GM12801 (cell line): ENCODE data around the gene SRSF3.

ENCODE experiments used
- TF ChIP-seq, protein P1 (sequence below): IDR thresholded peaks from one replicate; pipeline ENCODE4 v1.5.1; 2011; ENCODE audit warnings: control low read depth; ENCODE audit not compliant: insufficient read length; ENCODE audit errors: extremely low read depth

SRSF3 gene

DNA sequence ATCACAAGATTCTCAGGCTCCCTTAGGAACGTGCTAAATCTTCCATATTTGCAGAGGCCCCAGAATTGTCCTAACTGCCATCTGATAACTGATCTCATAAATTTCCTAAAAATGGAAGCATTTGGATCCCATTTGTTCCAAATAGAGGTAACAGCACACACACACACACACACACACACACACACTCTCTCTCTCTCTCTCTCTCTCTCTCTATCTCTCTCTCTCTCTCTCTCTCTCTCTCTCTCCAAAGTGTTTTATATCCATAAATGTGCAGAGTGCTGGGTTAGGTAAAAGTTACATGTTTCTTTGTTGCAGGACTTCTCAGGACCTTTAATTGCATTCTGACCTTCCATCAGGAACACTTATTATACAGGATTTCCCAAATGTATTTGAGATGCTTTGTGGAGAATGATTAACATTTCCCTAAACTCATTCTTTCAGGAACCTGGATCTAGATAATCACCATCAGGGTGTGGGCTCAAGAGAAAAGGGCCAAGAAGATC lies 38.4 kb upstream of the SRSF3 start:
- TF ChIP-seq, protein P1, sequence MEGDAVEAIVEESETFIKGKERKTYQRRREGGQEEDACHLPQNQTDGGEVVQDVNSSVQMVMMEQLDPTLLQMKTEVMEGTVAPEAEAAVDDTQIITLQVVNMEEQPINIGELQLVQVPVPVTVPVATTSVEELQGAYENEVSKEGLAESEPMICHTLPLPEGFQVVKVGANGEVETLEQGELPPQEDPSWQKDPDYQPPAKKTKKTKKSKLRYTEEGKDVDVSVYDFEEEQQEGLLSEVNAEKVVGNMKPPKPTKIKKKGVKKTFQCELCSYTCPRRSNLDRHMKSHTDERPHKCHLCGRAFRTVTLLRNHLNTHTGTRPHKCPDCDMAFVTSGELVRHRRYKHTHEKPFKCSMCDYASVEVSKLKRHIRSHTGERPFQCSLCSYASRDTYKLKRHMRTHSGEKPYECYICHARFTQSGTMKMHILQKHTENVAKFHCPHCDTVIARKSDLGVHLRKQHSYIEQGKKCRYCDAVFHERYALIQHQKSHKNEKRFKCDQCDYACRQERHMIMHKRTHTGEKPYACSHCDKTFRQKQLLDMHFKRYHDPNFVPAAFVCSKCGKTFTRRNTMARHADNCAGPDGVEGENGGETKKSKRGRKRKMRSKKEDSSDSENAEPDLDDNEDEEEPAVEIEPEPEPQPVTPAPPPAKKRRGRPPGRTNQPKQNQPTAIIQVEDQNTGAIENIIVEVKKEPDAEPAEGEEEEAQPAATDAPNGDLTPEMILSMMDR: no peak

DNA sequence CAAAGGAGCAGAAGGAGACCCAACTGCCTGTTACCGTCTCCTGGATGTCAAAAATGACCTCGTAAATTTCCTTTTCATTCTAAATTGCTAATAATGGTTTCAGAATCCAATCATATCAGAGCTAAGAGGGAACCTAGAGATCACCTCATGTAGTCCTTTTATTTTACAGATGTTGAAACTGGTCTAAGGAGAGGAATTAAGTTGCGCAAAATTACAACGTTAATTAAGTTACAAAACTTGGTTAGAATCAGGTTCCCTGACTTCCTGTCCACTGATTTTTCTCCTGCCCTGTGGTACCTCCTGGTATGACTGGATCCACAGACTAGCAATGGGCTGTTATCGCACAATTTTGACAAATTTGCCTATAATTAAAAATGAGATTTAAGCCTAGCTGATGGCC lies 37.9 kb upstream of the SRSF3 start:
- TF ChIP-seq, protein P1: no peak

DNA sequence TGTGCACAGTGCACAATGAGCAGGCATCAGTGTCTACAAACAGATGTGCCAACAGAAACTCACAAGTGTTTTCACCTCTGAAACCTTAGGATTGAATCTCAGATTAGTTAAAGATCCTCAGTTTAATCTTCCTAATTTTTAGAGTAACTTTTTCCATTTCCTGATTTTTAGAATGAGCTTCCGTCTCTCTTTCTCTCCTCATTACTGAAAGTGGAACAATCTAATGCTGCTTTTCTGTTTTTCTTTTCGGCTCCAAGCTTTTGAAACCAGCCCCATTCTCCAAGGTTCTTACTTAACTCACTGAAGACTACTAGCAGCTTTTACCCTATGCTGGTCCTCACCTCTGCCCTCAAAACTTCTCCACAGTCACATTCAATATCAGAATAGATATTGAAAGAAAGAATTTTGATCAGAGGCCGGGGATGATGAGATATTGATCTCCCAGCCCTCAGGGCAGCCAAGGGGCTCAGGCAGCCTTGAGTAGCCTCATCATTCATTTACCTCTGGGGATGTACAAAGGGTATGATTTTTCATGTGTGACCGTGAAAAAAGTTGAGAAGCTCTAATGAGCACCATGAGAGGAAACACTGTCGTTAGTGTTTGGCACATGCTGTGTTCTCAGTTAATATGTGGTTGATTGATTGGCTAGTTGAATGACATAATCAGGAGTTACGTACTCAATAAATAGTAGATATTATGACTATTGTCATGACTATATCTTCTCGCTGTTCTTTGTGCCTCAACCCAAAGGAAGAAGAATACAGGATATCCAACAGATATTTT lies 35.0 kb upstream of the SRSF3 start:
- TF ChIP-seq, protein P1: no peak

DNA sequence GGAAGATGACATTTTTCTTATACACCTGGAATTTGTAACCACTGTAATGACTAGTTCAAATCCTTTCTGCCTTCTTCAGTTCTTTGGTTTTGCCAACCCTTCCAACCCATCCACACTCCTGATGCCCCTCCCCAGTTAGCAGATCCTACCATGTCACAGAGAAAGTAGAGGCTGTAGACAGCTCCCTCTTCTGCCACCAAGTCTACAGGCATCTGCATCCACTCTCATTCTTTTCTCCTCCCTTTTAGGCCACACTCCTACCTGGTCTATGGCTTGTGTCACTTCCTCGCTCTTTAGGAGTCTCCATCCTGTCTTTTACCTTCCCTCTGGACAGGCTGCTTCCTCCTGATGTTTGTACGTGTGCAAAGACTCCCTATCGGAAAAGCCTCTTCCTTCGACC lies 33.3 kb upstream of the SRSF3 start:
- TF ChIP-seq, protein P1: no peak

DNA sequence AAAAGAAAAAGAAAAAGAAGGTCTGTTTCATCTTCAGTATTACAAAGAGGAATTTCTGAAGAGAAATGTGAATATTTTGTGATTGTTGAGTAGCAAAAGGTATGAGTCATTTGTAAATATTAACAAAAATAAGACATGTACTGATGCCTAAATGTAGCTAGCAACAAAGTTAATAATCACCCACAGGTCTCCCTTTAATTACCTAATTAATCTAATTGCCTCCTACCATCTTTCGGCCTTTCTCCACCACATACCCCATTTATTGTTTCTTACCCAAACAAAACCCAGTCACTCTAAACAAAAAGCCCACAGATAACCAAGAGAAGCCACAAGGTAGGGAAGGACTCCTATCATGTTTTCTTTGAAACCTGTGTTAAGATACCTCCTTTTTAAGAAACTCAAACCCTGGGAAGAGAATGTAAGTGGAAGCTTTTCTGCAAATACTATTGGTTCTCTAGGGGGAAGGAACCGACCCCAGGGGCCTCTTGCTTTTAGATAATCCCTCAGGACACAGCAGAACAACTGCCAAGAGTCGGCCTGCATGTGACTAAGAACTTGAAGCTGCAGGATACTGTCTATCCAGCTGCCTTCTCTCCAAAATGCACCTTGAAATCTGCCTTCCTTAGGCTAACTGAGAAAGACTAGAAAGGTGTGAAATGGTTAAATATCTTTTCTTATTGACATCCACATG lies 30.8 kb upstream of the SRSF3 start:
- TF ChIP-seq, protein P1: no peak

DNA sequence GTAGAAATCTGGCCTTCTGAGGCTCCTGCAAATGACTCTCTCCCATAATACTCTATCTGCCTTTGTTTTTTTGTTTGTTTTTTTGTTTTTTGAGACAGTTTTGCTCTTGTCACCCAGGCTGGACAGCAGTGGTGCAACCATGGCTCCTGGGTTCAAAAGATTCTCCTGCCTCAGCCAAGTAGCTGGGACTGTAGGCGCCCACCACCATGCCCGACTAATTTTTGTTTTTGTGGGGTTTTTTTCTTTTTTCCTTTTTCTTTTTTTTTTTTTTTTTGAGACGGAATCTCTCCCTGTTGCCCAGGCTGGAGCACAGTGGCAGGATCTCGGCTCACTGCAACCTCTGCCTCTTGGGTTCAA lies 30.3 kb upstream of the SRSF3 start:
- TF ChIP-seq, protein P1: no peak

DNA sequence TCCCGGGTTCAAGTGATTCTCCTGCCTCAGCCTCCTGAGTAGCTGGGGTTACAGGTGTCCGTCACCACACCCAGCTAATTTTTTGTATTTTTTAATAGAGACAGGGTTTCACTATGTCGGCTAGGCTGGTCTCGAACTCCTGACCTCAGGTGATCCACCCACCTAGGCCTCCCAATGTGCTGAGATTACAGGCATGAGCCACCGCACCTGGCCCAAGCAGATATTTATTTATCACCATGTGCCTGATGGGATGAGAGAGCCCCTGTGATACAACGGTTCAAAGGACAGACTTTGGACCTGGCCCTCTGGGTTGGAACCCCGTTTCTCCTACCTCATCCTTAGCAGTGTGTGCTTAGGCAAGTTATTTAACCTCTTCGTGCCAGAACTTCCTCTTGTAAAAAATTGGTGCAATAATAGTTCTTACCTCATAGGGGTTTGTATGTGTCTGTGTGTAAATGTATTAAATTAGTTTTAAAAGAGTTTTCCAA lies 27.7 kb upstream of the SRSF3 start:
- TF ChIP-seq, protein P1: no peak
